Measurements from ENCODE around the gene ATP1A4. TPM values are rescaled to one million over a fixed set of nuclear protein-coding genes. Genes with fewer than 3 reads are reported as not detected.

Gene ATP1A4
- total and polyA plus RNA-seq, 2 of the 13 experiments (the other 11 are each of a cell fraction or from before 2014, with no cell fraction given), result not detected

GRCh38 chr1:160232911-160233310 lies 81.5 kb downstream of the ATP1A4 start:
- FAIRE-seq (no peak), ATAC-seq (no peak), DNase-seq (ENCODE audit: low spot score) (no peak)
- intact Hi-C loops (cut with micrococcal nuclease; ENCODE audit: unreplicated experiment) (no loop called here), in situ Hi-C loops (cut with HindIII; ENCODE audit: extremely low pct_ligation_motif_present, low pct_unique_long_range_greater_than_20kb) (no loop called here)
- H2AFZ ChIP-seq (ENCODE audit: low read length), result no peak overlapping the region
- BruUV-seq (replicated peaks), result no TSS peak
- H3K27me3 ChIP-seq (ENCODE audit: control insufficient read depth in 1 of 2, insufficient read depth in 2 of 2, low read length in 2 of 2), result no peaks in the 10 kb centered on the region
- no peak overlapping the region for H3K4me2 ChIP-seq (ENCODE audit: low read depth, low read length)
- no peaks in the 10 kb centered on the region for H3K4me1 ChIP-seq (ENCODE audit: insufficient read depth, low read length)
- ChIA-PET POLR2A (no interaction called here), CTCF (ENCODE audit: low intra/inter-chr PET ratio, low total read pairs) (no interaction called here)
- peaks cover 12 to 82% of the 10 kb centered on the region in 2 experiments for H3K36me3 ChIP-seq (replicated peaks in 1 of 2; ENCODE audit: control insufficient read depth in 1 of 2, insufficient read depth in 2 of 2, low read length in 2 of 2)
- no peak overlapping the region for H3K4me3 ChIP-seq (replicated peaks in 1 of 3; ENCODE audit: insufficient read depth in 1 of 3, low read depth in 2 of 3, low read length in 3 of 3)
- H3K79me2 ChIP-seq (ENCODE audit: insufficient read depth, low read length), result no peaks in the 10 kb centered on the region
- H3K9me3 ChIP-seq (ENCODE audit: low read length), result no peaks in the 10 kb centered on the region
- no peaks in the 10 kb centered on the region for H4K20me1 ChIP-seq (ENCODE audit: insufficient read depth, low read length)
- H3K9ac ChIP-seq (ENCODE audit: insufficient read depth, low read depth, low read length), result no peak overlapping the region
- H3K27ac ChIP-seq (ENCODE audit: extremely low read length, insufficient read depth, low read length), result no peak overlapping the region
- TF ChIP-seq MLX (CRISPR knock-in tag; IDR thresholded peaks at IDR 0.05), result no peak
- TF ChIP-seq ZNF777 (CRISPR knock-in tag; IDR thresholded peaks at IDR 0.05), result no peak
- no peak for TF ChIP-seq RXRA (CRISPR knock-in tag; IDR thresholded peaks at IDR 0.05)
- no peak for TF ChIP-seq CCDC6 (CRISPR knock-in tag; IDR thresholded peaks at IDR 0.05)
- TF ChIP-seq TRAFD1 (CRISPR knock-in tag; IDR thresholded peaks at IDR 0.05; ENCODE audit: borderline replicate concordance), result no peak
- no peak for TF ChIP-seq SPEN (CRISPR knock-in tag; IDR thresholded peaks at IDR 0.05; ENCODE audit: low read depth)
- TF ChIP-seq HBP1 (CRISPR knock-in tag; IDR thresholded peaks at IDR 0.05; ENCODE audit: low read depth), result no peak
- TF ChIP-seq RFX1 (IDR thresholded peaks at IDR 0.05), result no peak
- TF ChIP-seq ZNF674 (CRISPR knock-in tag; IDR thresholded peaks at IDR 0.05; ENCODE audit: low read depth), result no peak
- no peak for TF ChIP-seq HMG20B (CRISPR knock-in tag; conservative IDR thresholded peaks at IDR 0.05)
- TF ChIP-seq ZNF703 (CRISPR knock-in tag; IDR thresholded peaks at IDR 0.05; ENCODE audit: borderline replicate concordance), result no peak
- TF ChIP-seq KLF15 (CRISPR knock-in tag; IDR thresholded peaks at IDR 0.05; ENCODE audit: borderline replicate concordance), result no peak
- TF ChIP-seq FLYWCH1 (CRISPR knock-in tag; IDR thresholded peaks at IDR 0.05), result no peak
- TF ChIP-seq HDAC2 (CRISPR knock-in tag; IDR thresholded peaks at IDR 0.05), result no peak
- no peak for TF ChIP-seq IKZF1 (IDR thresholded peaks at IDR 0.05)
- TF ChIP-seq HIC2 (CRISPR knock-in tag; IDR thresholded peaks at IDR 0.05; ENCODE audit: low read depth), result no peak

Data from HepG2 (cell line).